ENCODE results near the gene SLC16A10. TPM values are rescaled to one million over a fixed set of nuclear protein-coding genes. Genes with fewer than 3 reads are reported as not detected.

Gene SLC16A10
- polyA plus RNA-seq, 4 donors: 0.81 to 24.1 (median 4.3) TPM

Other genes starting within 250 kb of the SLC16A10 start
- 10 to 100 TPM; 30.4 to 87.6 (median 40.5) TPM for gene AMD1, start 212.7 kb upstream of the SLC16A10 start, polyA plus RNA-seq
- gene GTF3C6, start 128.8 kb upstream of the SLC16A10 start, polyA plus RNA-seq: 10 to 100 TPM; 62.8 to 78.1 (median 76.2) TPM
- gene RPF2, start 105.5 kb upstream of the SLC16A10 start, polyA plus RNA-seq: 10 to 100 TPM in 3 of 4 donors, 1 to 10 TPM in 1; 8.5 to 27.2 (median 18.5) TPM